ENCODE measurements around the gene VBP1. TPM values are rescaled to one million over a fixed set of nuclear protein-coding genes. Genes with fewer than 3 reads are reported as not detected.
A peak's percentile ranks its signal among the peaks of the same experiment; 100 is the strongest.
"Not testable (repeated sequence)": the region's sequence is repeated elsewhere in the genome, so short reads cannot be mapped to it uniquely, and the experiment has no call there.

Gene VBP1
- total RNA-seq, 1 donor from 2014 or later, result 72.4 TPM

DNA sequence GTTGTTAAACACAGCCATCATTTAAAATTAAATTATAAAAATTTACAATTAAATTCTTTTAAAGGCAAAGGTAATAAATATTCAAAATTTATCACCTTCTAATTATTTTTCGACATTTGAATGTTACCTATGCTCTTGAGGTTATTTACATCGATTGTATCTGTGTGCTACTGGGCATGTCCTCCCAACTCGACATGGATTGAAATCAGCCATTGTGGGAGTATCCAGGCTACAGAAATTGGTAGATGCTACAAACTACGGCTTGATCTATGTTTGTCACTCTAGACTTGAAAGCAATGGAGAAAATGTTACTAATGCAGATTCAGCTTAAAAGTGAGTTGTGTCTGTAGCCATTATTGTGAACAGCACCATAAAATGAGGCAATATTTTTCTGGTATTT lies 2.5 kb upstream of the VBP1 start:
- no peak for DNase-seq (ENCODE audit: low read depth, low spot score)
- H3K27ac Mint-ChIP-seq (ENCODE audit: unreplicated experiment), result no peak overlapping the region
- H3K9me3 Mint-ChIP-seq, result no peaks in the 10 kb centered on the region
- H3K36me3 Mint-ChIP-seq (ENCODE audit: low read depth), result no peaks in the 10 kb centered on the region
- no peaks in the 10 kb centered on the region for H3K27me3 Mint-ChIP-seq (ENCODE audit: low read depth)
- TF ChIP-seq, protein P1, sequence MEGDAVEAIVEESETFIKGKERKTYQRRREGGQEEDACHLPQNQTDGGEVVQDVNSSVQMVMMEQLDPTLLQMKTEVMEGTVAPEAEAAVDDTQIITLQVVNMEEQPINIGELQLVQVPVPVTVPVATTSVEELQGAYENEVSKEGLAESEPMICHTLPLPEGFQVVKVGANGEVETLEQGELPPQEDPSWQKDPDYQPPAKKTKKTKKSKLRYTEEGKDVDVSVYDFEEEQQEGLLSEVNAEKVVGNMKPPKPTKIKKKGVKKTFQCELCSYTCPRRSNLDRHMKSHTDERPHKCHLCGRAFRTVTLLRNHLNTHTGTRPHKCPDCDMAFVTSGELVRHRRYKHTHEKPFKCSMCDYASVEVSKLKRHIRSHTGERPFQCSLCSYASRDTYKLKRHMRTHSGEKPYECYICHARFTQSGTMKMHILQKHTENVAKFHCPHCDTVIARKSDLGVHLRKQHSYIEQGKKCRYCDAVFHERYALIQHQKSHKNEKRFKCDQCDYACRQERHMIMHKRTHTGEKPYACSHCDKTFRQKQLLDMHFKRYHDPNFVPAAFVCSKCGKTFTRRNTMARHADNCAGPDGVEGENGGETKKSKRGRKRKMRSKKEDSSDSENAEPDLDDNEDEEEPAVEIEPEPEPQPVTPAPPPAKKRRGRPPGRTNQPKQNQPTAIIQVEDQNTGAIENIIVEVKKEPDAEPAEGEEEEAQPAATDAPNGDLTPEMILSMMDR (conservative IDR thresholded peaks at IDR 0.05), result no peak
- peaks cover 12% of the 10 kb centered on the region for H3K4me1 Mint-ChIP-seq
- H3K4me3 Mint-ChIP-seq, result no peak overlapping the region

GRCh38 chrX:155215443-155216178 lies 649 bp upstream of the VBP1 start:
- Mint-ChIP-seq H3K27ac (ENCODE audit: unreplicated experiment) (peak overlapping the region; percentile 95), H3K4me3 (peak overlapping the region; percentile 90), H3K4me1 (peaks cover 15% of the 10 kb centered on the region), H3K9me3 (no peaks in the 10 kb centered on the region), H3K27me3 (ENCODE audit: low read depth) (no peaks in the 10 kb centered on the region), H3K36me3 (ENCODE audit: low read depth) (no peaks in the 10 kb centered on the region)
- DNase-seq (ENCODE audit: low read depth, low spot score), result no peak
- TF ChIP-seq, protein P1 (conservative IDR thresholded peaks at IDR 0.05), result no peak

GRCh38 chrX:155216940-155217440 lies 730 bp downstream of the VBP1 start:
- H3K27me3 Mint-ChIP-seq (ENCODE audit: low read depth), result no peaks in the 10 kb centered on the region
- H3K36me3 Mint-ChIP-seq (ENCODE audit: low read depth), result peaks cover 7% of the 10 kb centered on the region
- peaks cover 15% of the 10 kb centered on the region for H3K4me1 Mint-ChIP-seq
- H3K4me3 Mint-ChIP-seq, result peak overlapping the region; percentile 90
- no peak for DNase-seq (ENCODE audit: low read depth, low spot score)
- peaks cover 2% of the 10 kb centered on the region for H3K9me3 Mint-ChIP-seq
- peak overlapping the region; percentile 21 for H3K27ac Mint-ChIP-seq (ENCODE audit: unreplicated experiment)
- TF ChIP-seq, protein P1 (conservative IDR thresholded peaks at IDR 0.05), result no peak

- H3K36me3 Mint-ChIP-seq (ENCODE audit: low read depth), result peaks cover 17% of the 10 kb centered on the region
- H3K4me1 Mint-ChIP-seq, result peaks cover 15% of the 10 kb centered on the region
- DNase-seq (ENCODE audit: low read depth, low spot score), result no peak
- H3K27me3 Mint-ChIP-seq (ENCODE audit: low read depth), result no peaks in the 10 kb centered on the region
- H3K9me3 Mint-ChIP-seq, result peaks cover 2% of the 10 kb centered on the region
- peak overlapping the region; percentile 88 for H3K4me3 Mint-ChIP-seq
- no peak overlapping the region for H3K27ac Mint-ChIP-seq (ENCODE audit: unreplicated experiment)
- TF ChIP-seq, protein P1 (conservative IDR thresholded peaks at IDR 0.05), result no peak
These were observed 2.5 kb downstream of the VBP1 start for GRCh38 chrX:155218777-155219176.

GRCh38 chrX:155221351-155221750 lies 5.1 kb downstream of the VBP1 start:
- no peak overlapping the region for H3K27ac Mint-ChIP-seq (ENCODE audit: unreplicated experiment)
- H3K36me3 Mint-ChIP-seq (ENCODE audit: low read depth), result peaks cover 27% of the 10 kb centered on the region
- TF ChIP-seq, protein P1 (conservative IDR thresholded peaks at IDR 0.05), result no peak
- no peak for DNase-seq (ENCODE audit: low read depth, low spot score)
- H3K27me3 Mint-ChIP-seq (ENCODE audit: low read depth), result no peaks in the 10 kb centered on the region
- peaks cover 15% of the 10 kb centered on the region for H3K4me1 Mint-ChIP-seq
- no peak overlapping the region for H3K4me3 Mint-ChIP-seq
- peaks cover 2% of the 10 kb centered on the region for H3K9me3 Mint-ChIP-seq

DNA sequence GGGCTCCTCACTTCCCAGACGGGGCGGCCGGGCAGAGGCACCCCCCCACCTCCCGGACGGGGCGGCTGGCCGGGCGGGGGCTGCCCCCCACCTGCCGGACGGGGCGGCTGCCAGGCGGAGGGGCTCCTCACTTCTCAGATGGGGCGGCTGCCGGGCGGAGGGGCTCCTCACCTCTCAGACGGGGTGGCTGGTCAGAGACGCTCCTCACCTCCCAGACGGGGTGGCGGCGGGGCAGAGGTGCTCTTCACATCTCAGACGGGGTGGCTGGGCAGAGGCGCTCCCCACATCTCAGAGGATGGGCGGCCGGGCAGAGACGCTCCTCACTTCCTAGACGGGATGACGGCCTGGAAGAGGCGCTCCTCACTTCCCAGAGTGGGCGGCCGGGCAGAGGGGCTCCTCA lies 7.5 kb downstream of the VBP1 start:
- H3K36me3 Mint-ChIP-seq (ENCODE audit: low read depth), result peaks cover 27% of the 10 kb centered on the region
- H3K27me3 Mint-ChIP-seq (ENCODE audit: low read depth); H3K9me3 Mint-ChIP-seq; H3K4me1 Mint-ChIP-seq; H3K27ac Mint-ChIP-seq (ENCODE audit: unreplicated experiment); DNase-seq (ENCODE audit: low read depth, low spot score); H3K4me3 Mint-ChIP-seq: not testable (repeated sequence)
